GM23338 (cell line): Measurements from ENCODE around the gene KIF5A.

Experiments used
- CREB1 ChIP-seq: fragments of 250-450 bp; sonication (Bioruptor Pico); IDR thresholded peaks from 2 replicates; pipeline ENCODE4 v1.5.0; 2020; ENCODE audit warnings: low read depth, mild to moderate bottlenecking, moderate library complexity
- EZH2 ChIP-seq: fragments of 200-600 bp; sonication (generic); IDR thresholded peaks from one replicate; pipeline ENCODE4 v1.8.0; 2017; ENCODE audit warnings: antibody characterized with exemption, mild to moderate bottlenecking, low read depth; ENCODE audit not compliant: unreplicated experiment
- EZH2phosphoT487 ChIP-seq: fragments of 200-600 bp; sonication (generic); IDR thresholded peaks from one replicate; pipeline ENCODE4 v1.8.1; 2018; ENCODE audit warnings: antibody characterized with exemption; ENCODE audit not compliant: unreplicated experiment
- JUNB ChIP-seq: IDR thresholded peaks from one replicate; pipeline ENCODE4 v1.6.1; 2016; ENCODE audit warnings: antibody characterized with exemption; ENCODE audit not compliant: unreplicated experiment
- POLR2AphosphoS5 ChIP-seq: IDR thresholded peaks from 2 replicates; pipeline ENCODE4 v1.6.1; 2016; ENCODE audit warnings: antibody characterized with exemption, low read depth
- TF ChIP-seq, protein P1 (sequence below), 2 experiments: fragments of 200-600 bp in 1 of 2; sonication (generic) in 1 of 2; conservative IDR thresholded peaks; 2 replicates each; pipeline versions ENCODE4 v1.5.1 to v1.6.1; 2016 to 2017; ENCODE audit warnings: antibody characterized with exemption in 2 of 2, low read depth in 2 of 2, mild to moderate bottlenecking in 2 of 2, moderate library complexity in 1 of 2

DNA sequence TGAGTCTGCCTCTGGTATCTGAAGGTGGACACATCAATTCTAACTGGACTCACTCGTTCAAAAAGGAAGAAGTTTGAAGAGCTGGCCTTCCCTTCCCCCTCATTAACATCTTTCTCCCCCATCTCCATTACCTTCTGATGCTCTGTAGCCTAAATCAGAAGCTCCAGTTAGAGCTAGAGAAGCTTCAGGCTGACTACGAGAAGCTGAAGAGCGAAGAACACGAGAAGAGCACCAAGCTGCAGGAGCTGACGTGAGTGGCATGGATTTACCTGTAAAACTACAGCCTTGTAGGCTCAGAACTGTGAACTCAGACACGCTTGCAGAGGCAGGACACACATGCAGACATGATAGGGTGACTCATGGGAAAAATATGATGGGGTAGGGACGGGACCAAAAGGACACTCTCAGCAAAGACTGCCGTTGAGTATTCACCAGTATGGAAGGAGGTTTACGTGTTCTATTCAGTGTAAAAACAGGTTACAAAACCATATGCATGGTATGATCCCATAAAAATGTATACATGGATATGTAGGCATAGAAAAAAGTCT, 26.8 kb downstream of the KIF5A start:
- TF ChIP-seq, protein P1, sequence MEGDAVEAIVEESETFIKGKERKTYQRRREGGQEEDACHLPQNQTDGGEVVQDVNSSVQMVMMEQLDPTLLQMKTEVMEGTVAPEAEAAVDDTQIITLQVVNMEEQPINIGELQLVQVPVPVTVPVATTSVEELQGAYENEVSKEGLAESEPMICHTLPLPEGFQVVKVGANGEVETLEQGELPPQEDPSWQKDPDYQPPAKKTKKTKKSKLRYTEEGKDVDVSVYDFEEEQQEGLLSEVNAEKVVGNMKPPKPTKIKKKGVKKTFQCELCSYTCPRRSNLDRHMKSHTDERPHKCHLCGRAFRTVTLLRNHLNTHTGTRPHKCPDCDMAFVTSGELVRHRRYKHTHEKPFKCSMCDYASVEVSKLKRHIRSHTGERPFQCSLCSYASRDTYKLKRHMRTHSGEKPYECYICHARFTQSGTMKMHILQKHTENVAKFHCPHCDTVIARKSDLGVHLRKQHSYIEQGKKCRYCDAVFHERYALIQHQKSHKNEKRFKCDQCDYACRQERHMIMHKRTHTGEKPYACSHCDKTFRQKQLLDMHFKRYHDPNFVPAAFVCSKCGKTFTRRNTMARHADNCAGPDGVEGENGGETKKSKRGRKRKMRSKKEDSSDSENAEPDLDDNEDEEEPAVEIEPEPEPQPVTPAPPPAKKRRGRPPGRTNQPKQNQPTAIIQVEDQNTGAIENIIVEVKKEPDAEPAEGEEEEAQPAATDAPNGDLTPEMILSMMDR (conservative IDR thresholded peaks at IDR 0.05; ENCODE audit: low read depth in 2 of 2): no peak
- TF ChIP-seq CREB1 (no peak), JUNB (no peak), POLR2AphosphoS5 (no peak), EZH2 (no peak), EZH2phosphoT487 (no peak)
